GM19099 (cell line): ENCODE data around the gene TMC8.

ENCODE experiments used
- POLR2A ChIP-seq: IDR thresholded peaks from 3 replicates; pipeline ENCODE4 v1.6.1; 2011; ENCODE audit warnings: low read depth; ENCODE audit not compliant: insufficient read length; ENCODE audit errors: extremely low read depth

Gene TMC8

GRCh38 chr17:78151514-78152008 is 21.0 kb downstream of the TMC8 start:
- no peak for TF ChIP-seq POLR2A

GRCh38 chr17:78154903-78155811 is 24.6 kb downstream of the TMC8 start:
- peak; percentile 54 for TF ChIP-seq POLR2A

- no peak for TF ChIP-seq POLR2A
Observed at GRCh38 chr17:78159575-78160158, 29.1 kb downstream of the TMC8 start.

- no peak for TF ChIP-seq POLR2A
Observed at GRCh38 chr17:78163881-78164747, 33.5 kb downstream of the TMC8 start.

- no peak for TF ChIP-seq POLR2A
Observed at GRCh38 chr17:78164748-78165607, 34.4 kb downstream of the TMC8 start.

GRCh38 chr17:78166416-78166815 is 35.8 kb downstream of the TMC8 start:
- no peak for TF ChIP-seq POLR2A

GRCh38 chr17:78168242-78168902 is 37.8 kb downstream of the TMC8 start, which contains the start of gene SYNGR2:
Gene SYNGR2, plus strand, starts transcription at chr17:78168581. Its CDS starts 36 bp downstream, at chr17:78168617.
- peak; percentile 88 for TF ChIP-seq POLR2A

GRCh38 chr17:78168903-78169793 is 38.6 kb downstream of the TMC8 start:
- no peak for TF ChIP-seq POLR2A

- TF ChIP-seq POLR2A = peak; percentile 6
Observed at GRCh38 chr17:78170692-78171590, 40.4 kb downstream of the TMC8 start.

- TF ChIP-seq POLR2A = peak; percentile 31
Observed at GRCh38 chr17:78172249-78173051, 41.9 kb downstream of the TMC8 start.
